Kidney epithelial cell (primary cell): ENCODE data around the gene MUC5B. TPM values are rescaled to one million over a fixed set of nuclear protein-coding genes. Genes with fewer than 3 reads are reported as not detected.

Experiments
- DNase-seq: peaks from one replicate; pipeline ENCODE4 v3.0.0-alpha.2; 2010; ENCODE audit warnings: low read depth
- H3K27me3 ChIP-seq: 2 replicates; pipeline ENCODE4 v1.6.0; 2011; ENCODE audit warnings: low read length; ENCODE audit not compliant: control insufficient read depth, insufficient read depth
- H3K36me3 ChIP-seq: 2 replicates; pipeline ENCODE4 v1.5.1; 2011; ENCODE audit warnings: low read length; ENCODE audit not compliant: control insufficient read depth, insufficient read depth
- H3K4me3 ChIP-seq: 2 replicates; pipeline ENCODE4 v1.5.1; 2011; ENCODE audit warnings: low read depth, mild to moderate bottlenecking, control low read depth, low read length
- CTCF ChIP-seq: IDR thresholded peaks from 2 replicates; pipeline ENCODE4 v1.5.1; 2011; ENCODE audit warnings: mild to moderate bottlenecking, moderate library complexity, low read length, control low read depth, inconsistent platforms; ENCODE audit not compliant: insufficient read depth, poor library complexity, severe bottlenecking
- total RNA-seq: library from RNA; depleted of rRNA; stranded (reverse); fragments of >200 nt; gene quantifications from 2 replicates; pipeline ENCODE4 v1.2.3, GENCODE V29; 2015

The MUC5B gene
- total RNA-seq, 1 donor from 2014 or later, result not detected

GRCh38 chr11:1235306-1235900 lies 12.5 kb downstream of the MUC5B start:
- Histone ChIP-seq H3K4me3 (no peak overlapping the region), H3K27me3 (peaks cover 10% of the 10 kb centered on the region), H3K36me3 (no peaks in the 10 kb centered on the region)
- no peak for DNase-seq
- TF ChIP-seq CTCF, result no peak

GRCh38 chr11:1235901-1236315 lies 13.0 kb downstream of the MUC5B start:
- DNase-seq, result no peak
- peaks cover 7% of the 10 kb centered on the region for H3K27me3 ChIP-seq
- no peaks in the 10 kb centered on the region for H3K36me3 ChIP-seq
- TF ChIP-seq CTCF, result no peak
- H3K4me3 ChIP-seq, result no peak overlapping the region

- DNase-seq, result no peak
- Histone ChIP-seq H3K27me3 (peaks cover 2% of the 10 kb centered on the region), H3K4me3 (no peak overlapping the region), H3K36me3 (no peaks in the 10 kb centered on the region)
- TF ChIP-seq CTCF, result no peak
Observed at GRCh38 chr11:1236316-1237127, 13.7 kb downstream of the MUC5B start.

- H3K36me3 ChIP-seq, result no peaks in the 10 kb centered on the region
- H3K4me3 ChIP-seq, result no peak overlapping the region
- DNase-seq, result no peak
- TF ChIP-seq CTCF, result no peak
- no peaks in the 10 kb centered on the region for H3K27me3 ChIP-seq
Observed at GRCh38 chr11:1237128-1237580, 14.3 kb downstream of the MUC5B start.

GRCh38 chr11:1237851-1238250 lies 15.0 kb downstream of the MUC5B start:
- TF ChIP-seq CTCF, result no peak
- Histone ChIP-seq H3K36me3 (no peaks in the 10 kb centered on the region), H3K4me3 (no peak overlapping the region), H3K27me3 (no peaks in the 10 kb centered on the region)
- no peak for DNase-seq
